GM20000 (cell line): ENCODE data around the gene TEFM.
"Not testable (repeated sequence)": the region's sequence is repeated elsewhere in the genome, so short reads cannot be mapped to it uniquely, and the experiment has no call there.

Experiments
- DNase-seq: peaks from one replicate; pipeline ENCODE4 v3.0.0; 2012; ENCODE audit warnings: low spot score
- TF ChIP-seq, protein P1 (sequence below): IDR thresholded peaks from 2 replicates; pipeline ENCODE4 v1.5.1; 2012; ENCODE audit warnings: mild to moderate bottlenecking, control low read depth; ENCODE audit errors: extremely low read depth, missing control alignments

The TEFM gene

DNA sequence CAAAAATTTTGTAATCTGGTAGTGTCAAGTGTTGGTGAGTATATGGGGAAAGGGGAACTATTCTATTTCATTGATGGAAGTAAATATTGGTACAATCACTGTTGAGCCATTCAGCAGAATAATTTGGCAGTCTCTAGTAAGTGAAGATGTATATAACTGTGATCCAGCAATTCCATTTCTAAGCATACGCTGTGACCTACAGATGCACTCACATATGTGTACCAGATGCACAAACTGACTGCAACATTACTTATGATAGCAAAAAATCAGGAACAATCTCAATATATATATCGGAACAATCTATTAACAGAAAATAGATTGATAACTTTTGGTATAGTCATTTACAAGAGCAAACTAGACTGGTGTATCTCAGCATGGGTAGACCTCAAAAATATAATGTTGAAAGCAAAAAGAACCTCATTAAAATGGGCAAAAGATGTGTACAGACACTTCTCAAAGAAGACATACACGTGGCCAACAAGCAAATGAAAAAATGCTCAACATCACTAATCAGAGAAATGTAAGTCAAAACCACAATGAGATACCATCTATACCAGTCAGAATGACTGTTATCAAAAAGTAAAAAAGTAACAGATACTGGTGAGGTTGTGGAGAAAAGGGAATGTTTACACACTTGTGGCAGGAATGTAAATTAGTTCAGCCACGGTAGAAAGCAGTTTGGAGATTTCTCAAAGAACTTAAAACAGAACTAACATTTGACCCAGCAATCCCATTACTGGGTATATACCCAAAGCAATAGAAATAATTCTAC is 36.5 kb upstream of the TEFM start:
- no peak for DNase-seq
- TF ChIP-seq, protein P1, sequence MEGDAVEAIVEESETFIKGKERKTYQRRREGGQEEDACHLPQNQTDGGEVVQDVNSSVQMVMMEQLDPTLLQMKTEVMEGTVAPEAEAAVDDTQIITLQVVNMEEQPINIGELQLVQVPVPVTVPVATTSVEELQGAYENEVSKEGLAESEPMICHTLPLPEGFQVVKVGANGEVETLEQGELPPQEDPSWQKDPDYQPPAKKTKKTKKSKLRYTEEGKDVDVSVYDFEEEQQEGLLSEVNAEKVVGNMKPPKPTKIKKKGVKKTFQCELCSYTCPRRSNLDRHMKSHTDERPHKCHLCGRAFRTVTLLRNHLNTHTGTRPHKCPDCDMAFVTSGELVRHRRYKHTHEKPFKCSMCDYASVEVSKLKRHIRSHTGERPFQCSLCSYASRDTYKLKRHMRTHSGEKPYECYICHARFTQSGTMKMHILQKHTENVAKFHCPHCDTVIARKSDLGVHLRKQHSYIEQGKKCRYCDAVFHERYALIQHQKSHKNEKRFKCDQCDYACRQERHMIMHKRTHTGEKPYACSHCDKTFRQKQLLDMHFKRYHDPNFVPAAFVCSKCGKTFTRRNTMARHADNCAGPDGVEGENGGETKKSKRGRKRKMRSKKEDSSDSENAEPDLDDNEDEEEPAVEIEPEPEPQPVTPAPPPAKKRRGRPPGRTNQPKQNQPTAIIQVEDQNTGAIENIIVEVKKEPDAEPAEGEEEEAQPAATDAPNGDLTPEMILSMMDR, result no peak

DNA sequence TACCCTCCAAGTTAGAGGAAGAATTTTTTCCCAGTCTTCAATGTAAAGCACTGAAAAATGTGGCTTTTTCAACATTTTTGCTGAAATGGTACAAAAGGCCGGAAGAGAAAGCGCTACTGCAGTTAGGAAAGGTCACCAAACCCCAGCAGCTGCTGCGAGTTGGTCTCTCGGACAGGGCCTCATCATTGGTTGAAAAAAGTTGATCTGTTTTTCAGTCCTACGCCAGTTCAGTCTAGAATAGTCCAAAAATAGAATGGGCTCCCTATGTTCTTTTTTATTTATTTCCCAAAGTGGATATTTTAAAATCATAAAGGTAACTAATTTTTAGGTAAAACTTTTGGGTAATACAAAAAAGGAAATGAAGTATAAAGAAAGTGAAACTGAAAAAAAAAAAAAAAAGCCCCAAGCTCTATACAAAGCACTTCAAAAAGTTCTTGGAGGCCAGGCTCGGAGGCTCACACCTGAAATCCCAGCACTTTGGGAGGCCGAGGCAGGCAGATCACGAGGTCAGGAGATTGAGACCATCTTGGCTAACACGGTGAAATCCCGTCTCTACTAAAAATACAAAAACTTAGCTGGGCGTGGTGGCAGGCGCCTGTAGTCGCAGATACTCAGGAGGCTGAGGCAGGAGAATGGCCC is 33.1 kb upstream of the TEFM start:
- DNase-seq, result peak; percentile 51
- TF ChIP-seq, protein P1, result no peak

DNA sequence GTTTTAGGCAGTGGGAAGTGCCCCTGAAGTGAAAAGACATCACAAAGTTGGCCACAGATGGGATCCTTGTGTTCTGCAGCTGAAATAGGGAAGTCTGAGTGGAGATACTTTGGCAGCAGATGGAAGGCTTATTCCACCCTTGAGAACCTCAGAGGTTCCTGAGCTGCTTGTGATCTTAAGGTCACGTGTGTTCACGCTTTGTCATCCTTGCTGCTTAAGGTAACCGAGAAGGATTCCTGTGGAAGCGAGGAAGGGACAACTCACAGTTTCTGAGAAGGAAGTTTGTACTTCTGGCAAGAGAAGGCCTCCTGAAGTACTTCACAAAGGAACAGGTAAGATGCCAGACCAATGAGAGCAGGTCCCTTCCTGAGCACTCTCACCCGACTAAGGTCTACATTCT is 27.9 kb upstream of the TEFM start:
- TF ChIP-seq, protein P1, result no peak
- DNase-seq, result no peak

DNA sequence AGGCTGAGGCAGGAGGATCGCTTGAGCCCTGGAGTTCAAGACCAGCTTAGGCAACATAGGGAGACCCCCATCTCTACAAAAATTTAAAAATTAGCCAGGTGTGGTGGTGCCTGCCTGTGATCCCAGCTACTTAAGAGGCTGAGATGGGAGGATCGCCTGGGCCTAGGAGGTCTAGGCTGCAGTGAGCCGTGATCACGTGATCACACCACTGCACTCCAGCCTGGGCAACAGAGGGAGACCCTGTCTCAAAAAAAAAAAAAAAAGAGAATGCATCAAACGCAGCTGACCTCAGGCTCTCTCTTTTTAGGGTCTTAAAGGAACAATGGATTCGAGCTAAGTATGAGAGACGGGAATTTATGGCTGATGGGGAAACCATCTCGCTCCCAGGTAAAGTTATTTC is 25.5 kb upstream of the TEFM start:
- DNase-seq, result not testable (repeated sequence)

DNA sequence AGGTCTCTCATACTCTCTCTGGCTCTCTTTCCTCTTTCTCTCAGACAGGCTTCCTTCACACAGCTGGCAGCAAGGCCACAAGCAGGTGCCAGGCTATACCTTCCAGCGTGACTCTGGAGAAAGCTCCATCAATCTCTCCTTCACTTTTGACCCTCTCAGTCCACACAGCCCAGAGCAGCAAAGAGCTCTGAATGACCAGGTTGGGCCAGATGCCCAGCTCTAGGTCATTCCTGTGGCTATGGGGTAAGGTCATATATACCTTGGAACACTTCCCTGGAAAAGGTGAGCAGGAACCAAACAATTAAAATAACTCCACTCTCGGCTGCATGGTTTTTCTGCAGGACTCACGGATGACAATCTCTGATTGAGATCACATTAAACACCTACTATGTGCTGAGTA is 24.5 kb upstream of the TEFM start:
- TF ChIP-seq, protein P1, result no peak
- no peak for DNase-seq

DNA sequence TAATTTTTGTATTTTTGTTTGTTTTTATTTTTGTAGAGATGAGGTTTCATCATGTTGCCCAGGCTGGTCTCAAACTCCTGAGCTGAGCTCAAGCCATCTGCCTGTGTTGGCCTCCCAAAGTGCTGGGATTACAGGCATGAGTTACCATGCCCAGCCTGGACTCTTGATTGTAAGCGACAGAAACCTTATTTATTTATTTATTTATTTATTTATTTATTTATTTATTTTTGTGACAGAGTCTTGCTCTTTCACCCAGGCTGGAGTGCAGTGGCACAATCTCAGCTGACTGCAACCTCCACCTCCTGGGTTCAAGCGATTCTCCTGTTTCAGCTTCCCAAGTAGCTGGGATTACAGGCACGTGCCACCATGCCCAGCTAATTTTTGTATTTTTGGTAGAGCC is 23.8 kb upstream of the TEFM start:
- DNase-seq, result not testable (repeated sequence)

DNA sequence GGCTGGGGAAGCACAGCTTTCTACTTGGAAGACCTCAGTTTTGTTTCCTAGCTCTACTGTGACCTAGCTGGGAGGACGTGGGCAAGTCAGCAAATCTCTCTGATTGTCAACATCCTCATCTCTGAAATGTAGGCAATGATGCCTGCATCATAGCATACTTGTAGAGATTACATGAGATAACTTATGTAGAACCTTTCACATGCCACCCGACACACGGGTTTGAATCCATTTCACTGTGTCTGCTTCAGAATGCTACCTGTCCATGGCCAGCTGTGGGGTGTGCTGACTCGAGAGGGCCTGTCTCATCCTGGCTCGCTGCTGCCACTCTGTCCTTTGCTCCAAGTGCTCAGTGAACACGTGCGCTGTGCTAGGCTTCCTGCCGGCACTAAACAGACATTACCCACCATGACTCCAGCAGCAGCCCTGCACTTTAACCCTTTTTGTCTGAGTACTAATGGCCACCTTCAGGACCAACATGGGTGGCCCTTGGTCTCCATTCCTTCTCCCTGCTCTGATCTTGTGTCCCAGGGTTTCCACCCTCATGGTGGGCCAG is 23.1 kb upstream of the TEFM start:
- TF ChIP-seq, protein P1, result no peak
- no peak for DNase-seq

DNA sequence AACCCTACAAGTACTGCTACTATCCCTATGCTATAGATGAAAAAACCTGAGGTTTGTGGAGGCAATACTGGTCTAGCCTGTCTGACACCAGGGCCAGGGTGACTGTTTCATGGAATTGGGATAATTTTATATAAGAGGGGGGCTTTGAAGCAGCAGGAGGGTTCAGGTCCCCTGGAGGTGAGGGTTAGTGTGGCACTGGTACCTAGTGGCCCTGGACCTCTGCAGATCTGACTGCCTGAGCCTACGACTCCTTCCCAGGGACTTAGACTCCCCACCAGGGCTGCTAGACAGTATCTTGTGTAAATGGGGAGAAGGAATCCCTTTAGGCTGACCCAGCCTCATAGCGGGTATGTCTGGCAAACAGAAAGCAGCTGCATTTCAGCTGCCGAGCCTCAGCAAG is 22.5 kb upstream of the TEFM start:
- TF ChIP-seq, protein P1, result no peak
- DNase-seq, result no peak
